Measurements from ENCODE around the gene HOXC10.

The HOXC10 gene

GRCh38 chr12:54030889-54031471 lies 46.0 kb downstream of the HOXC10 start:
- no peak for DNase-seq

GRCh38 chr12:54031480-54031879 lies 46.5 kb downstream of the HOXC10 start:
- DNase-seq, result no peak

- no peak for DNase-seq
Measured at GRCh38 chr12:54032086-54032619, 47.2 kb downstream of the HOXC10 start.

GRCh38 chr12:54032627-54033100 lies 47.7 kb downstream of the HOXC10 start, which contains the start of gene HOXC5:
HOXC5 (plus strand) TSS chr12:54033050; CDS start chr12:54033123, 73 bp downstream.
- peak; percentile 86 for DNase-seq

GRCh38 chr12:54033106-54033979 lies 48.4 kb downstream of the HOXC10 start:
- DNase-seq, result no peak

GRCh38 chr12:54033980-54034784 lies 49.2 kb downstream of the HOXC10 start:
- no peak for DNase-seq

- DNase-seq, result no peak
Measured at GRCh38 chr12:54034785-54035310, 49.9 kb downstream of the HOXC10 start.

GRCh38 chr12:54035568-54036264 lies 50.8 kb downstream of the HOXC10 start:
- DNase-seq, result no peak

- no peak for DNase-seq
Measured at GRCh38 chr12:54036620-54037359, 51.8 kb downstream of the HOXC10 start.

GRCh38 chr12:54037360-54038283 lies 52.7 kb downstream of the HOXC10 start:
- DNase-seq, result no peak

- no peak for DNase-seq
Measured at GRCh38 chr12:54038284-54038870, 53.4 kb downstream of the HOXC10 start.

- no peak for DNase-seq
Measured at GRCh38 chr12:54038871-54039414, 54.0 kb downstream of the HOXC10 start.

- peak; percentile 79 for DNase-seq
Measured at GRCh38 chr12:54039417-54040147, 54.6 kb downstream of the HOXC10 start.
